22Rv1 (cell line): ENCODE results near the gene KRT77.

Experiments
- ZFX ChIP-seq: fragments of 450-650 bp; IDR thresholded peaks from 2 replicates; pipeline ENCODE4 v1.6.1; 2017; ENCODE audit warnings: antibody characterized with exemption, borderline replicate concordance
- TF ChIP-seq, protein P1 (sequence below): fragments of 450-650 bp; IDR thresholded peaks from 2 replicates; pipeline ENCODE4 v1.5.1; 2017; ENCODE audit warnings: mild to moderate bottlenecking

DNA sequence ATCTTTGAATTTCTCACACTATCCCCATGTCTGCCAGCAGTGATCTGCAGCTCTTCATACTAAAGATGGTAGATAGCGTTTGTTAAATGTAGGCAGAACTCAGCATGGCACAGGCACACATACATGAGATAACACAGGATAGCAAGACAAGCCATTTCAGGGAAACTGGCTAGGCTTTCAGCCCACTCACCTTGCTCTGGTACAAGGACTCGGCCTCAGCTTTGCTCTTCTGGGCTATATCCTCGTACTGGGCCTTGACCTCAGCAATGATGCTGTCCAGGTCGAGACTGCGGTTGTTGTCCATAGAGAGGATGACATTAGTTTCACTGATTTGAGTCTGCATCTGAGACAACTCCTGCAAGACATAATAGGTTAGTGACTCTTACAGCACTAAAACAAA lies 26.2 kb downstream of the KRT77 start:
- TF ChIP-seq, protein P1, sequence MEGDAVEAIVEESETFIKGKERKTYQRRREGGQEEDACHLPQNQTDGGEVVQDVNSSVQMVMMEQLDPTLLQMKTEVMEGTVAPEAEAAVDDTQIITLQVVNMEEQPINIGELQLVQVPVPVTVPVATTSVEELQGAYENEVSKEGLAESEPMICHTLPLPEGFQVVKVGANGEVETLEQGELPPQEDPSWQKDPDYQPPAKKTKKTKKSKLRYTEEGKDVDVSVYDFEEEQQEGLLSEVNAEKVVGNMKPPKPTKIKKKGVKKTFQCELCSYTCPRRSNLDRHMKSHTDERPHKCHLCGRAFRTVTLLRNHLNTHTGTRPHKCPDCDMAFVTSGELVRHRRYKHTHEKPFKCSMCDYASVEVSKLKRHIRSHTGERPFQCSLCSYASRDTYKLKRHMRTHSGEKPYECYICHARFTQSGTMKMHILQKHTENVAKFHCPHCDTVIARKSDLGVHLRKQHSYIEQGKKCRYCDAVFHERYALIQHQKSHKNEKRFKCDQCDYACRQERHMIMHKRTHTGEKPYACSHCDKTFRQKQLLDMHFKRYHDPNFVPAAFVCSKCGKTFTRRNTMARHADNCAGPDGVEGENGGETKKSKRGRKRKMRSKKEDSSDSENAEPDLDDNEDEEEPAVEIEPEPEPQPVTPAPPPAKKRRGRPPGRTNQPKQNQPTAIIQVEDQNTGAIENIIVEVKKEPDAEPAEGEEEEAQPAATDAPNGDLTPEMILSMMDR = no peak
- TF ChIP-seq ZFX = no peak
